Hepatocyte (in vitro differentiated cells): ENCODE results near the gene SORD. TPM values are rescaled to one million over a fixed set of nuclear protein-coding genes. Genes with fewer than 3 reads are reported as not detected.

Source experiments
- DNase-seq: peaks from one replicate; pipeline ENCODE4 v3.0.0-alpha.2; 2016; ENCODE audit warnings: low spot score
- H2AFZ ChIP-seq: fragments of 200-600 bp; sonication (generic); 2 replicates; pipeline ENCODE4 v1.6.0; 2016; ENCODE audit warnings: antibody characterized with exemption, mild to moderate bottlenecking
- H3K27ac ChIP-seq: fragments of 200-600 bp; sonication (generic); 2 replicates; pipeline ENCODE4 v1.5.1; 2016; ENCODE audit warnings: mild to moderate bottlenecking
- H3K27me3 ChIP-seq: fragments of 200-600 bp; sonication (generic); 2 replicates; pipeline ENCODE4 v1.6.1; 2016
- H3K36me3 ChIP-seq: fragments of 200-600 bp; sonication (generic); replicated peaks from 2 replicates; pipeline ENCODE4 v1.5.1; 2016; ENCODE audit warnings: low read depth; ENCODE audit not compliant: insufficient read depth
- H3K4me1 ChIP-seq: fragments of 200-600 bp; sonication (generic); 2 replicates; pipeline ENCODE4 v1.5.1; 2016; ENCODE audit warnings: mild to moderate bottlenecking, moderate library complexity; ENCODE audit not compliant: insufficient read depth
- H3K4me2 ChIP-seq: fragments of 200-600 bp; sonication (generic); 2 replicates; pipeline ENCODE4 v1.6.0; 2016
- H3K4me3 ChIP-seq: fragments of 200-600 bp; sonication (generic); 2 replicates; pipeline ENCODE4 v1.5.1; 2016; ENCODE audit warnings: mild to moderate bottlenecking
- H3K79me2 ChIP-seq: fragments of 200-600 bp; sonication (generic); 2 replicates; pipeline ENCODE4 v1.6.0; 2017; ENCODE audit warnings: mild to moderate bottlenecking
- H3K9me2 ChIP-seq: fragments of 200-600 bp; sonication (generic); replicated peaks from 2 replicates; pipeline ENCODE4 v1.6.0; 2017; ENCODE audit warnings: mild to moderate bottlenecking; ENCODE audit not compliant: insufficient read depth
- H3K9me3 ChIP-seq: fragments of 200-600 bp; sonication (generic); 2 replicates; pipeline ENCODE4 v1.5.1; 2016; ENCODE audit warnings: low read depth, mild to moderate bottlenecking
- H4K20me1 ChIP-seq: fragments of 200-600 bp; sonication (generic); 2 replicates; pipeline ENCODE4 v1.6.0; 2016; ENCODE audit warnings: mild to moderate bottlenecking; ENCODE audit not compliant: insufficient read depth, poor library complexity, severe bottlenecking
- CTCF ChIP-seq: fragments of 200-600 bp; sonication (generic); IDR thresholded peaks from 2 replicates; pipeline ENCODE4 v1.5.1; 2016; ENCODE audit warnings: antibody characterized with exemption, mild to moderate bottlenecking; ENCODE audit not compliant: poor library complexity
- EZH2 ChIP-seq: fragments of 200-600 bp; sonication (generic); IDR thresholded peaks from 2 replicates; pipeline ENCODE4 v1.6.1; 2016; ENCODE audit warnings: antibody characterized with exemption, mild to moderate bottlenecking, borderline replicate concordance
- EZH2phosphoT487 ChIP-seq: fragments of 200-600 bp; sonication (generic); IDR thresholded peaks from one replicate; pipeline ENCODE4 v1.6.1; 2018; ENCODE audit warnings: antibody characterized with exemption, mild to moderate bottlenecking, low read depth, moderate library complexity; ENCODE audit not compliant: unreplicated experiment, severe bottlenecking
- WGBS: methylation state at CpG from one replicate; pipeline ENCODE4 v1.1.6; 2016; ENCODE audit warnings: low lambda C conversion rate; ENCODE audit errors: missing lambda C conversion rate; 5-methylcytosine and 5-hydroxymethylcytosine counted together
- polyA plus RNA-seq: library from polyadenylated mRNA; unstranded; fragments of >200 nt; fragmentation: Nextera tagmentation; extraction: Ambion mirVana; gene quantifications from 2 replicates; pipeline ENCODE4 v1.2.1, GENCODE V29; 2016
- total RNA-seq: library from RNA; depleted of rRNA; stranded (reverse); fragments of >200 nt; gene quantifications from 2 replicates; pipeline ENCODE4 v1.2.3, GENCODE V29; 2014

The SORD gene
- total and polyA plus RNA-seq, 2 experiments from 2014 or later, result 81.8 to 116 TPM

GRCh38 chr15:45093013-45093412 is 70.0 kb downstream of the SORD start:
- no peak for TF ChIP-seq EZH2
- no peak for TF ChIP-seq EZH2phosphoT487
- no peak for TF ChIP-seq CTCF
- no peak overlapping the region for H3K4me2 ChIP-seq
- no peak overlapping the region for H3K27ac ChIP-seq
- no peaks in the 10 kb centered on the region for H4K20me1 ChIP-seq
- H3K9me2 ChIP-seq, result no peaks in the 10 kb centered on the region
- no peak overlapping the region for H2AFZ ChIP-seq
- no peak for DNase-seq
- WGBS, result 91% methylated on average over 4 of the region's 4 CpGs
- H3K27me3 ChIP-seq, result no peaks in the 10 kb centered on the region
- H3K36me3 ChIP-seq, result no peaks in the 10 kb centered on the region
- H3K4me1 ChIP-seq, result peaks cover 13% of the 10 kb centered on the region
- H3K9me3 ChIP-seq, result no peaks in the 10 kb centered on the region
- H3K4me3 ChIP-seq, result no peak overlapping the region
- no peaks in the 10 kb centered on the region for H3K79me2 ChIP-seq

- no peaks in the 10 kb centered on the region for H3K27me3 ChIP-seq
- no peaks in the 10 kb centered on the region for H3K79me2 ChIP-seq
- no peaks in the 10 kb centered on the region for H4K20me1 ChIP-seq
- DNase-seq, result no peak
- H3K9me2 ChIP-seq, result no peaks in the 10 kb centered on the region
- H2AFZ ChIP-seq, result no peak overlapping the region
- 91% methylated on average over 11 of the region's 11 CpGs for WGBS
- H3K27ac ChIP-seq, result no peak overlapping the region
- H3K36me3 ChIP-seq, result no peaks in the 10 kb centered on the region
- H3K4me2 ChIP-seq, result no peak overlapping the region
- H3K9me3 ChIP-seq, result no peaks in the 10 kb centered on the region
- peaks cover 7% of the 10 kb centered on the region for H3K4me1 ChIP-seq
- TF ChIP-seq EZH2phosphoT487, result no peak
- no peak for TF ChIP-seq CTCF
- no peak for TF ChIP-seq EZH2
- no peak overlapping the region for H3K4me3 ChIP-seq
Measured at GRCh38 chr15:45093622-45094357, 70.8 kb downstream of the SORD start.

GRCh38 chr15:45094358-45094730 is 71.3 kb downstream of the SORD start:
- Histone ChIP-seq H4K20me1 (no peaks in the 10 kb centered on the region), H3K4me3 (no peak overlapping the region), H3K4me1 (peaks cover 7% of the 10 kb centered on the region), H3K27ac (no peak overlapping the region), H2AFZ (no peak overlapping the region), H3K36me3 (no peaks in the 10 kb centered on the region), H3K79me2 (no peaks in the 10 kb centered on the region), H3K9me2 (no peaks in the 10 kb centered on the region), H3K27me3 (no peaks in the 10 kb centered on the region), H3K4me2 (no peak overlapping the region), H3K9me3 (no peaks in the 10 kb centered on the region)
- TF ChIP-seq EZH2 (no peak), CTCF (no peak)
- WGBS, result 68% methylated on average over 3 of the region's 9 CpGs
- peak; percentile 56 for DNase-seq

- no peak for DNase-seq
- no peak for TF ChIP-seq EZH2
- TF ChIP-seq CTCF, result no peak
- no peak for TF ChIP-seq EZH2phosphoT487
- no peaks in the 10 kb centered on the region for H3K9me2 ChIP-seq
- WGBS, result 92% methylated on average over 11 of the region's 11 CpGs
- H3K4me1 ChIP-seq, result peaks cover 4% of the 10 kb centered on the region
- H3K36me3 ChIP-seq, result no peaks in the 10 kb centered on the region
- no peak overlapping the region for H3K4me3 ChIP-seq
- no peak overlapping the region for H3K27ac ChIP-seq
- H4K20me1 ChIP-seq, result no peaks in the 10 kb centered on the region
- no peak overlapping the region for H3K4me2 ChIP-seq
- no peak overlapping the region for H2AFZ ChIP-seq
- no peaks in the 10 kb centered on the region for H3K9me3 ChIP-seq
- H3K79me2 ChIP-seq, result no peaks in the 10 kb centered on the region
- H3K27me3 ChIP-seq, result no peaks in the 10 kb centered on the region
Measured at GRCh38 chr15:45095661-45096060, 72.7 kb downstream of the SORD start.
